ENCODE data around the gene LRFN5.

The LRFN5 gene

GRCh38 chr14:41950428-41951151, 343.9 kb downstream of the LRFN5 start:
- no peak overlapping the region for H3K4me3 ChIP-seq (ENCODE audit: low read length)
- H3K27ac ChIP-seq (ENCODE audit: low read length) = no peak overlapping the region
- WGBS (ENCODE audit: insufficient coverage, insufficient read length) = no CpG with 5 or more reads among the region's 7 CpGs
- H3K4me1 ChIP-seq (ENCODE audit: control insufficient read depth, insufficient read depth, low read length) = no peaks in the 10 kb centered on the region
- DNase-seq (ENCODE audit: low read depth, low spot score) = no peak
- H3K9me3 ChIP-seq (ENCODE audit: control insufficient read depth, insufficient read depth, low read length) = no peaks in the 10 kb centered on the region
- H3K36me3 ChIP-seq (ENCODE audit: control insufficient read depth, insufficient read depth, low read length) = no peaks in the 10 kb centered on the region
- no peaks in the 10 kb centered on the region for H3K27me3 ChIP-seq (ENCODE audit: control insufficient read depth, insufficient read depth, low read length)
